ENCODE measurements around the gene KIAA1217. TPM values are rescaled to one million over a fixed set of nuclear protein-coding genes. Genes with fewer than 3 reads are reported as not detected.

KIAA1217 gene
- total RNA-seq, 4 donors from 2014 or later: 67.3 to 104 (median 89.8) TPM

- intact Hi-C loops (cut with DNase I): no loop called here
- WGBS, 2 donors: 92 to 94% methylated on average over 3 of the region's 3 CpGs
- no peaks in the 10 kb centered on the region for H3K9me3 ChIP-seq
- peaks cover 0 to 7% of the 10 kb centered on the region in 2 donors for H3K36me3 ChIP-seq
- no peak overlapping the region for H3K27ac ChIP-seq
- H3K27me3 ChIP-seq: no peaks in the 10 kb centered on the region
- no peak overlapping the region for H3K4me3 ChIP-seq (replicated peaks in 1 of 3)
- DNase-seq: no peak
- peaks cover 39 to 44% of the 10 kb centered on the region in 2 donors for H3K4me1 ChIP-seq
- TF ChIP-seq POLR2A (IDR thresholded peaks at IDR 0.05) (no peak), CTCF (IDR thresholded peaks at IDR 0.05) (no peak)
These were observed 11.0 kb downstream of the KIAA1217 start for GRCh38 chr10:24219963-24220362.

GRCh38 chr10:24223341-24223740 is 14.4 kb downstream of the KIAA1217 start:
- no peak overlapping the region for H3K4me3 ChIP-seq (replicated peaks in 1 of 3)
- H3K36me3 ChIP-seq: peaks cover 0 to 7% of the 10 kb centered on the region in 2 donors
- TF ChIP-seq POLR2A (IDR thresholded peaks at IDR 0.05): no peak
- no peak for TF ChIP-seq CTCF (IDR thresholded peaks at IDR 0.05)
- peak overlapping the region in 2 of 3 donors; percentile 6 to 25 for H3K27ac ChIP-seq
- peaks cover 12 to 19% of the 10 kb centered on the region in 2 donors for H3K4me1 ChIP-seq
- 67 to 84% methylated on average over 1 of the region's 1 CpG for WGBS, 2 donors
- no peaks in the 10 kb centered on the region for H3K27me3 ChIP-seq
- no peaks in the 10 kb centered on the region for H3K9me3 ChIP-seq
- intact Hi-C loops (cut with DNase I): no loop called here
- no peak for DNase-seq

- Histone ChIP-seq H3K36me3 (peaks cover 0 to 7% of the 10 kb centered on the region in 2 donors), H3K27me3 (no peaks in the 10 kb centered on the region), H3K4me1 (peaks cover 12 to 19% of the 10 kb centered on the region in 2 donors), H3K4me3 (replicated peaks in 1 of 3) (no peak overlapping the region), H3K27ac (peak overlapping the region in 1 of 3 donors; percentile 6), H3K9me3 (no peaks in the 10 kb centered on the region)
- TF ChIP-seq POLR2A (IDR thresholded peaks at IDR 0.05) (no peak), CTCF (IDR thresholded peaks at IDR 0.05) (no peak)
- intact Hi-C loops (cut with DNase I): no loop called here
- WGBS, 2 donors: 48 to 68% methylated on average over 3 of the region's 3 CpGs
- DNase-seq: no peak
These were observed 15.0 kb downstream of the KIAA1217 start for GRCh38 chr10:24223953-24224352.

- 92 to 94% methylated on average over 2 of the region's 2 CpGs for WGBS, 2 donors
- TF ChIP-seq POLR2A (IDR thresholded peaks at IDR 0.05) (no peak), CTCF (IDR thresholded peaks at IDR 0.05) (no peak)
- no peaks in the 10 kb centered on the region for H3K27me3 ChIP-seq
- H3K4me1 ChIP-seq: peaks cover 11 to 14% of the 10 kb centered on the region in 2 donors
- DNase-seq: no peak
- H3K27ac ChIP-seq: no peak overlapping the region
- H3K4me3 ChIP-seq (replicated peaks in 1 of 3): no peak overlapping the region
- intact Hi-C loops (cut with DNase I): no loop called here
- no peaks in the 10 kb centered on the region for H3K9me3 ChIP-seq
- H3K36me3 ChIP-seq: no peaks in the 10 kb centered on the region
These were observed 19.7 kb downstream of the KIAA1217 start for GRCh38 chr10:24228642-24229041.

- no peak for DNase-seq
- intact Hi-C loops (cut with DNase I): no loop called here
- TF ChIP-seq CTCF (IDR thresholded peaks at IDR 0.05) (no peak), POLR2A (IDR thresholded peaks at IDR 0.05) (no peak)
- Histone ChIP-seq H3K4me1 (peaks cover 7 to 8% of the 10 kb centered on the region in 2 donors), H3K4me3 (replicated peaks in 1 of 3) (no peak overlapping the region), H3K9me3 (no peaks in the 10 kb centered on the region), H3K36me3 (no peaks in the 10 kb centered on the region), H3K27me3 (no peaks in the 10 kb centered on the region), H3K27ac (no peak overlapping the region)
- WGBS, 2 donors: 94 to 97% methylated on average over 3 of the region's 3 CpGs
These were observed 21.0 kb downstream of the KIAA1217 start for GRCh38 chr10:24229909-24230308.

All from thyroid gland (tissue), 4 donors.